ENCODE results near the gene UQCR10.
"Not testable (repeated sequence)": the region's sequence is repeated elsewhere in the genome, so short reads cannot be mapped to it uniquely, and the experiment has no call there.

UQCR10 gene

DNA sequence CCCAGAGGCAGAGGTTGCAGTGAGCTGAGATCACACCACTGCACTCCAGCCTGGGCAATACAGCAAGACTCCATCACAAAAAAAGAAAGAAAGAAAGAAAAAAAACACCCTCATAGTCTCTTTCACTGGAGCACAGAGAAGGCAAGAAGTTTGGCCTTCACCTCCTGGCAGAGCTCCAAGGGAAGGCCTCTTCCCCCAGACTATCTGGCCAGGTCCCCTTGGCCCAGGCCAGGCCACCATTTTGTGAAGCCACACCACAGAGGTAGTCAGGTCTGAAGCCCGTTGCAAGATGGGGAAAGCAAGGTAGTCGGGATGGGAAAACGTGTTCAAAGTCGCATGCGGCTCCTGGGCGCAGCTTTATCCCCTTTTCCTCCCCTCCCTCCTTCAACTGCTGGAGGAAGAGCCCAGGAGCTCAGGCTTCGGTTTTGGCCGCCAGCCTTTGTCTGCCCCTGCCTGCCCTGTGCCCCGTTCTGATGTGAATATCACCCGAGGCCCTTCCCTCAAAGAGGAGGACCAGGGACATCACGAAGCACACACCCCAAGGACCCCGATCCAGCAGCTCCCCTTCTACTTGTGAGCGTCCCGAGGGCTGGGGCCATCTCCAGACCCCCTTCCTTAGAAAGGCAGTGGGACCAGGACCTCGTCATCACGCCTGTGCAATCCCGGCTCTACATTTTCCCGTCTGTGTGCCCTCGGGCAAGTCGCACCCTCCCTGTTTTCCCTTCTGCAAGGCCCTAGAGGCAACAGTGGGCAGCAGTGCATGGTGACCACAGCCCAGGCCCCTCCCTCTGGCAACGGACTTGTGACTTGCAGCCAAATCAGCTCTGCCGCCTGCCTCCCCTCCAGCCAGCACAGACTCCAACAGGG, 29.7 kb upstream of the UQCR10 start:
- DNase-seq: no peak

- no peak for DNase-seq
These were observed 28.9 kb upstream of the UQCR10 start for GRCh38 chr22:29738118-29738815.

DNA sequence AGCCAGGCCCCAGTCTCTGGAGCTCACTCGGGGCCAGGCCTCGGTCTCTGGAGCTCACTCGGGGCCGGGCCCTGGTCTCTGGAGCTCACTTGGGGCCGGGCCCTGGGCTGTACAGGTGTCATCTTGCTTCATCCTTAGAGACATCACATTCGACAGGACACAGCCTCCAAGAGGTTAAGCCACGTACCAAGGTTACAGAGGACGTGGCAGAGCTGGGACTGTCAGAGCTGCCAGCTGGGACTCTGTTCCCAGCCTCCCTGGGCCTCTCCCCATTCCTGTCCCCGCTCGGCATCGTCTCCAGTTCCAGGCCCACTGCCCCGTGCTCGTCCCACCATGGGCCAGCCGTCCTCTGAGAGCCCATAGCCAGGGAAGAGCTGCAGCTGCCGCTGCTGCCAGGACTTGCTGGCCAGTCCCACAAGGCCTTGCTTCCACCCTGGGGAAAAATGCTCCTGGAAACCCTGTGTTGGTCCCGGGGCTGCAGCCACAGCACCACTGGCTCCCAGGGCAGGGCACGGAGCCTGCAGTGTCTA, 27.8 kb upstream of the UQCR10 start:
- DNase-seq: no peak

DNA sequence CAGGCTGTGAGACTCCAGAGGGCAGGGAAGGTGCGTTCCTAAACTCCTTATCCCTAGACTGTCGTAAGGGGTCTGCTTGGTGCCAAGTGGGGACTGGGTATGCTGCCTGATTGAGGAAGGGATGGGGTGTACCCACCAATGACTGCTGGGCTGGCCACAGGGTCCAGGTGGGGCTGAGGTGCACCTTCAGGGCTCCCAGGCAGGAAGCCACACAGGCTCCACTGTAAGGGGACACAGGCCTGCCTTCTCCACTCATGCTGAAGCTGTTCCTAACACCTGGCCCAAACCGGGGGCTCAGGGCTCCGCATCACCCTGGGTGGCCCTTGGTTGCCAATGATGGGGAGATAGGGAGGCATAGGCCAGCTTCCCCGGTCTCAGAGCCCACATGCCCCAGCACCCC, 27.0 kb upstream of the UQCR10 start:
- DNase-seq: no peak

DNA sequence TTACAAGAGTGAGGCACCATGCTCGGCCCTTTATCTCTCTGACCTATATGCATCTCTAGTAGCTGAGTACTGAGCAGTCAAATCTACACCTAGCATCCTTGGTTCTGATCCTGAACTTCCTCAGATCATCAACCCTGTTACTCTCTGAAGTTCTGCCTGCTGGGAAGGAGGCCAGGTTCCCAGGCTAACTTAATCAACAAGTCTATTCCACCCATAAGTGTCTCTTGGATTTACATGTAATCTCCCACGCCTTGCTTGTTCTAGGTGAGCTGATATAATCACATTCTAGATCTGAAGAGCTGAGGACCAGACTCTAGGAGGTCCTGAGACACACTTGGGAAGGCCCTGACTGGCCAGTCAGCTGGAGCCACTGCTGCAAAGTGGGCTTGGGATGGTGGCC, 25.2 kb upstream of the UQCR10 start:
- DNase-seq: no peak

DNA sequence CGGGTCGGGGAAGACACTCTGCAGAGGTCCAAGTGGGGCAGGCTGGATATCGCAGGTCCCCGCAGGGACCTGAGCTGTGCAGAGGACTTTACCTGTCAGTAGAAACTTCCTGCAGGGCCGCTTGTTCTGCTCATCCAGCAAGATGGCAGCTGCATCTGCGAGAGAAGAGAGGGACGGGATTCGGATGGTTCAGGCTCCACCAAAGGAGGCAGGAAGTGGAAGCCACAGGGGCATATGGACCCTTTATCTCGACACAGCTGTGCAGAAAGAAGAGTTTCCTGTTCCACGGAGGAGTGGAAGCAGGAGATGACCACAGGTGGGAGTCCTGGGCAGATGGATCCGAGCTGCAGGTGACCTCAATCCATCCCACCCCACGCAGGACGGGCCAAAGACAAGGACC, 24.8 kb upstream of the UQCR10 start:
- no peak for DNase-seq

GRCh38 chr22:29744902-29745301, 22.3 kb upstream of the UQCR10 start:
- no peak for DNase-seq

GRCh38 chr22:29747832-29748231, 19.3 kb upstream of the UQCR10 start:
- no peak for DNase-seq

- no peak for DNase-seq
These were observed 18.8 kb upstream of the UQCR10 start for GRCh38 chr22:29748248-29748893.

DNA sequence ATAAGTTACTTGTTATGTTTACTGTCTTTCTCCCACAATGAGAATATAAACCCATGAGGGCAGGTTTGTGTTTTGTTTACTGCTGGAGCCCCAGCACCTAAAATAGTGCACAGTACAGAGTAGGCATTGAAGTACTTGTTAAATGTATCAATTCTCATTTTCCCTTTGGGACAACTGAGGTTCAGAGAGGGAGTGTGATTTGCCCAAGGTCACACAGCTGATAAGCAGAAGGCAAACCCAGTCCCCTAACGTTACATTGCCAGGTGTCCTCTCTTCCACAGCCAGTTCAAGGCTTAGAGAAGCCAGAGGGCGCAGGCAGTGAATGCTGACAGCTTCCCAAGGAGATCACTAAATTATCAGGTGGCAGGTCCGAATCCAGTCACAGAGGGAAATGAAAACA, 17.1 kb upstream of the UQCR10 start:
- DNase-seq: no peak

GRCh38 chr22:29750559-29751538, 16.3 kb upstream of the UQCR10 start:
- no peak for DNase-seq

DNA sequence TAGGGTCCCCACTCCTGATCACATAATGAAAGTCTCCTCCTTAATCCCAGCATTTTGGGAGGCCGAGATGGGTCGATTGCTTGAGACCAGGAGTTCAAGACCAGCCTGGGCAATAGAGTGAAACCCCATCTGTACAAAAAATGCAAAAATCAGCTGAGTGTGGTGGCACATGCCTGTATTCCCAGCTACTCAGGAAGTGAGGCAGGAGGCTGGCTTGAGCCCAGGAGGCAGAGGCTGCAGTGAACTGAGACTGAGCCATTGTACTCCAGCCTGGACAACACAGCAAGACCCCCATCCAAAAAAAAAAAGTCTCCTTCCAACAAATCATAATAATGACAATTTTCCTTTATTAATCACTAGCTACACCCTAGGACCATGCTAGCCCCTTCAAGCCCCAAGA, 15.5 kb upstream of the UQCR10 start:
- DNase-seq: no peak

DNA sequence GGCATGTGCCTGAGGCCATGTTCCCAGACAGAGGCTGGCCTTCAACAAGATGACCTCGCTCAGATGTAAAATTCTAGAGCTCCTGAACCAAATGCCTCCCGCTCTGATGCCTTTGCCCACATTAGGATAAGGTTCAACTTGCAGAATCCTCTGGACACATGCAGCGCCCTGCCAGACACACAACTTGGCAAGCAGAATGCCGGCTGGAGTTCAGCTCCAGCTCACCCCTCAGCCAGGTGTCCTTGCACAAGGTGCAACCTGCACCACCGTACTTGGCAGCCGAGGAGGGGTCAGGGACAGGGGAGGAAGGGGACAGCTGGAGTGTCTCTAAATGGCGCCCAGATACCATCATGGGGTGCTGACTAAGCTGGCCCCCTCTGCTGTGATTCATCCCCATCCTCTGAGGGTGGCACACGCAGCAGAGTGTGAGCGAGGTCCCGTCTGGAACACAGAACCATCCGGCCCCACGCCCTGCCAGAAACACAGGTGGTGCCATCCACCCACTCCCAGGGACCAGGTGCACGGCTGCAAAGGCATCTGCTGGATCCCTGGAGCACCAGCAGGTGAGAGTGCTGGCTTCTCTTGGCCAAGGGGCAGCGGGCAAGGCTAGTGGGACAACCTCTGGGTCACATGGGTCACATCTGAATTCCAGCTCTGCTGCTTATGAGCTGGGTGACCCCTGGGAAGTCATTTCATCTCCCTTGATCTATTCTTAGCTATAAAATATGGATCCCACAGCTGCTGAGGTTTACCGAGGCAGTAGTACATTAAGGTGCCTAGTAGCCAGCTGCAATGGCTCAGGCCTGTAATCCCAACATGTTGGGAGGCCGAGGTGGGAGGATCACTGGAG, 13.1 kb upstream of the UQCR10 start:
- no peak for DNase-seq

DNA sequence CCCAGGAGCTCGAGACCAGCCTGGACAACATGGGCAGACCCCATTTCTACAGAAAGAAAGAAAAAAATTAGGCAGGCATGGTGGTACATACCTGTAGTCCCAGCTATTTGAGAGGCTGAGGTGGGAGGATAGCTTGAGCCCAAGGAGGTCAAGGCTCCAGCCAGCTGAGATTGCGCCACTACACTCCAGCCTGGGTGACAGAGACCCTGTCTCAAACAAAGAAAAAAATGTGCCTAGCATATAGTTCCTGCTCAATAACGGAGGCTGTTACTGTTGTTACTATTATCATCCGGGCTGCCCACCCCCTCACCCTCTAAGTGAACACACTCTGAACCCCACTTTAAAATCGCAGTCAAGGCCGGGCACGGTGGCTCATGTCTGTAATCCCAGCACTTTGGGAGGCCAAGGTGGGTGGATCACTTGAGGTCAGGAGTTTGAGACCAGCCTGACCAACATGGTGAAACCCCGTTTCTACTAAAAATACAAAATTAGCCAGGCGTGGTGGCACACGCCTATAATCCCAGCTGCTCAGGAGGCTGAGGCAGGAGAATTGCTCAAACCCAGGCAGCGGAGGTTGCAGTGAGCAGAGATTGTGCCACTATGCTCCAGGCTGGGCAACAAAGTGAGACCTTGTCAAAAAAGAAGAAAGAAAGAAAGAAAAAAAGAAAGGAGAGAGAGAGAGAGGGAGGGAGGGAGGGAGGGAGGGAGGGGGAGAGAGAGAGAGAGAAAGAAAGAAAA, 12.3 kb upstream of the UQCR10 start:
- not testable (repeated sequence) for DNase-seq

DNA sequence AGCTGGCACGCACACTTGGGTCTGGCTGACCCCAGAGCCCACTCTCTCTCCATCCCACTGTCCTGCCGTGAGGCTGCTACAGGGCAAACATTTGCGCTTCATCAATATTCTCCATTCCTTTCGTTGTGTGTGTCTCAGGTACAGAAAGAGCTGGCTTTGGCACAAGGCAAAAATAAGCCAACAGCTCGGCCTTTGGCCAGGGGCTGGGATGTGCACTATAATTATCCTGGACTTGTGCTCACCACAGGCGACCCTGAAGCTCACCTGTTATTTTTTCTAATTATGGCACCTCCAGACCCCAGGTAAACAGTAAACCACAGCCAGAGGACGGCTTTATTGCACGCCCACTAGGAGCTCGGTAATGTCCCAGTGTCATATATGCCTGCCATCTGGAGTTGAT, 11.3 kb upstream of the UQCR10 start:
- no peak for DNase-seq

- no peak for DNase-seq
These were observed 10.8 kb upstream of the UQCR10 start for GRCh38 chr22:29756341-29756740.

DNA sequence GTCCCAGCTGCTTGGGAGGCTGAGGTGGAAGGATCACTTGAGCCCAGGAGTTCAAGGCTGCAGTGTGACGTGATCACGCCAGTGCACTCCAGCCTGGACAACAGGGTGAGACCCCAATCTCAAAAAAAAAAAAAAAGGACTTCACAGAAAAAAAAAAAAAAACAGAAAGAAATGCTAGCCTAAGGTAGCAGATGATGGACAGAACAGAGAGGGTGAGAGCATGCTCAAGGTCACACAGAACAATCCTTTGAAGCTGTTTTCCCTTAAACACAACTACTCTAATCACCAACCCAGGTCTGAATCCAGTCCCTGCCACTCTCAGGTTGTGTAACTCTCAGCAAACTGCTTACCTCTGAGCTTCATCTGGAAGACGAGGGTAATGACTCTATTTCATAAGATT, 10.1 kb upstream of the UQCR10 start:
- no peak for DNase-seq

GRCh38 chr22:29758068-29758622, 9.0 kb upstream of the UQCR10 start:
- no peak for DNase-seq

- no peak for DNase-seq
These were observed 8.2 kb upstream of the UQCR10 start for GRCh38 chr22:29758959-29759358.

GRCh38 chr22:29762263-29762662, 4.9 kb upstream of the UQCR10 start:
- DNase-seq: no peak
